HepG2 (cell line): Measurements from ENCODE around the gene SPI1. TPM values are rescaled to one million over a fixed set of nuclear protein-coding genes. Genes with fewer than 3 reads are reported as not detected.

Source experiments
- AHR ChIP-seq: IDR thresholded peaks from 2 replicates; pipeline ENCODE4 v1.6.1; 2018; ENCODE audit warnings: missing genetic modification reagents, missing compliant biosample characterization
- CBFB ChIP-seq: sonication (generic); formaldehyde crosslinking; IDR thresholded peaks from 2 replicates; pipeline ENCODE4 v1.4.0; 2020; ENCODE audit warnings: missing genetic modification reagents
- KAT8 ChIP-seq: IDR thresholded peaks from 2 replicates; pipeline ENCODE4 v1.6.1; 2016; ENCODE audit warnings: missing genetic modification reagents, missing compliant biosample characterization
- NCOA2 ChIP-seq: sonication (generic); formaldehyde crosslinking; IDR thresholded peaks from 2 replicates; pipeline ENCODE4 v1.8.0; 2022; ENCODE audit warnings: inconsistent platforms
- NKX3-1 ChIP-seq: sonication (generic); formaldehyde crosslinking; IDR thresholded peaks from 2 replicates; pipeline ENCODE4 v1.5.0; 2020; ENCODE audit warnings: missing genetic modification reagents
- RAD51 ChIP-seq: fragments of 450-650 bp; IDR thresholded peaks from 2 replicates; pipeline ENCODE4 v1.6.1; 2016; ENCODE audit warnings: borderline replicate concordance
- SOX6 ChIP-seq, 2 experiments: fragments of 450-650 bp in 1 of 2; sonication (generic) in 1 of 2; formaldehyde crosslinking in 1 of 2; IDR thresholded peaks; 2 replicates each; pipeline versions ENCODE4 v1.4.0 to v1.6.1; 2017 to 2020; ENCODE audit warnings: antibody characterized with exemption in 1 of 2, mild to moderate bottlenecking in 1 of 2, missing genetic modification reagents in 1 of 2
- ZFP36L2 ChIP-seq: sonication (generic); formaldehyde crosslinking; IDR thresholded peaks from 2 replicates; pipeline ENCODE4 v1.4.0; 2020; ENCODE audit warnings: missing genetic modification reagents
- polyA plus RNA-seq, 8 experiments: library from polyadenylated mRNA; depleted of rRNA in 3 of 8; stranded (reverse) in 7 of 8; unstranded in 1 of 8; fragments of >200 nt; fragmentation: Illumina TruSeq in 4 of 8; extraction: Trizol in 4 of 8; gene quantifications; 2 replicates each; pipeline versions ENCODE4 v1.2.1 to v1.2.3, GENCODE V29; 2011 to 2016; ENCODE audit warnings: low read depth in 4 of 8, missing spikeins in 1 of 8, mixed read lengths in 1 of 8; ENCODE audit not compliant: insufficient read depth in 1 of 8
- total RNA-seq, 5 experiments: library from RNA; depleted of rRNA; stranded (reverse); fragments of >200 nt; fragmentation: Illumina TruSeq; extraction: Trizol; gene quantifications; 2 replicates each; pipeline ENCODE4 v1.2.3, GENCODE V29; 2016; ENCODE audit warnings: low read depth in 1 of 5
- TF ChIP-seq, protein P1 (sequence below): sonication (generic); formaldehyde crosslinking; IDR thresholded peaks from 2 replicates; pipeline ENCODE4 v1.9.0; 2021; ENCODE audit warnings: mild to moderate bottlenecking, missing genetic modification reagents
- TF ChIP-seq, protein P2 (sequence below): sonication (generic); formaldehyde crosslinking; IDR thresholded peaks from 2 replicates; pipeline ENCODE4 v1.5.0; 2020; ENCODE audit warnings: mild to moderate bottlenecking, missing genetic modification reagents
- TF ChIP-seq, protein P3 (sequence below): sonication (generic); formaldehyde crosslinking; IDR thresholded peaks from 2 replicates; pipeline ENCODE4 v1.4.0; 2020; ENCODE audit warnings: missing genetic modification reagents
- TF ChIP-seq, protein P4 (sequence below): sonication (generic); formaldehyde crosslinking; IDR thresholded peaks from 2 replicates; pipeline ENCODE4; 2020; ENCODE audit warnings: missing genetic modification reagents, mild to moderate bottlenecking, borderline replicate concordance

Gene SPI1
- total and polyA plus RNA-seq, 2 of the 13 experiments (the other 11 are each of a cell fraction or from before 2014, with no cell fraction given) = not detected

DNA sequence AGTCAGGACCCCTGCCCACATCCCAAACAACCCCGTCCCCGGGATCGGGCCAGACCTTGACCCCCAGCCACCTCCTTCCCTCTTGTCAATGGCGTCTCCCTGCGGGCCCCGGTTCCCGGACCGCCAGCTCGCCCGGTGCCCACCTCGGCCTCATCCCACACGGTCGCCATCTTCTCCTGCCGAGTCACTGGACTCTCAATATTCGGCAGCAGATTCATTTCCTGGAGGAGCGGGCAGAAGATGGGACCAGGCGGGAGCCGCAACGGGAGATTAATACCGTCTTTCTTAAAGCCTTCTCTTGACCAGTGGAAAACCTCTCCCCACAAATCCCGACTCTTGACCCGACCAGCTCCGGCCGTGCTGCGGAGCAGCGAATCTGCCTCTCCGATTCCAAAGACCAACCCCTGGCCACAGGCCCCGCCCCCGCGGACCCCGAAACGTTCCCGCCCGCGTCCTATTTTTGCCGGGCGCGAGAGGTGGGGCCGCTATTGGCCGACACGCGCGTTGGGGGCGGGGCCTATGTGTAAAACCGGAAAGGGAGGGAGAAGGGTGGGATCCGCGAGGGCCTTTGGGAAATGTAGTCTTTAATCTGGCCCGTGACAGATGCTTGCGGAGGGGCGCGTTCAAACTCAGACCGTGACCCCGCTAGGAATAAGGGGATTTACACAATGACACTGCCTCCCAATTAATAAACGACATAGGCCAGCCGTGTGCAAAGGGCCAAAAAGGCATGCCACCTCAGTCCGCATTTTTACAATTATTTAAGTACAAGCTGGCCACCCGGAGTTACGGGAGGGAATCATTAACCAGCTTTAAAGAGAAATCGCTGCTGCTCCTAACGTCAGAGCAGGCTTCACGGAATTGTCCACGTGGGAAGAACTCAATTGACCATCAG, 48.0 kb upstream of the SPI1 start, which contains the start of gene PSMC3 (continued):
- TF ChIP-seq NCOA2 = 0 out of 2 replicates have a peak, but pooled peaks have one; percentile 38
- TF ChIP-seq, protein P1, sequence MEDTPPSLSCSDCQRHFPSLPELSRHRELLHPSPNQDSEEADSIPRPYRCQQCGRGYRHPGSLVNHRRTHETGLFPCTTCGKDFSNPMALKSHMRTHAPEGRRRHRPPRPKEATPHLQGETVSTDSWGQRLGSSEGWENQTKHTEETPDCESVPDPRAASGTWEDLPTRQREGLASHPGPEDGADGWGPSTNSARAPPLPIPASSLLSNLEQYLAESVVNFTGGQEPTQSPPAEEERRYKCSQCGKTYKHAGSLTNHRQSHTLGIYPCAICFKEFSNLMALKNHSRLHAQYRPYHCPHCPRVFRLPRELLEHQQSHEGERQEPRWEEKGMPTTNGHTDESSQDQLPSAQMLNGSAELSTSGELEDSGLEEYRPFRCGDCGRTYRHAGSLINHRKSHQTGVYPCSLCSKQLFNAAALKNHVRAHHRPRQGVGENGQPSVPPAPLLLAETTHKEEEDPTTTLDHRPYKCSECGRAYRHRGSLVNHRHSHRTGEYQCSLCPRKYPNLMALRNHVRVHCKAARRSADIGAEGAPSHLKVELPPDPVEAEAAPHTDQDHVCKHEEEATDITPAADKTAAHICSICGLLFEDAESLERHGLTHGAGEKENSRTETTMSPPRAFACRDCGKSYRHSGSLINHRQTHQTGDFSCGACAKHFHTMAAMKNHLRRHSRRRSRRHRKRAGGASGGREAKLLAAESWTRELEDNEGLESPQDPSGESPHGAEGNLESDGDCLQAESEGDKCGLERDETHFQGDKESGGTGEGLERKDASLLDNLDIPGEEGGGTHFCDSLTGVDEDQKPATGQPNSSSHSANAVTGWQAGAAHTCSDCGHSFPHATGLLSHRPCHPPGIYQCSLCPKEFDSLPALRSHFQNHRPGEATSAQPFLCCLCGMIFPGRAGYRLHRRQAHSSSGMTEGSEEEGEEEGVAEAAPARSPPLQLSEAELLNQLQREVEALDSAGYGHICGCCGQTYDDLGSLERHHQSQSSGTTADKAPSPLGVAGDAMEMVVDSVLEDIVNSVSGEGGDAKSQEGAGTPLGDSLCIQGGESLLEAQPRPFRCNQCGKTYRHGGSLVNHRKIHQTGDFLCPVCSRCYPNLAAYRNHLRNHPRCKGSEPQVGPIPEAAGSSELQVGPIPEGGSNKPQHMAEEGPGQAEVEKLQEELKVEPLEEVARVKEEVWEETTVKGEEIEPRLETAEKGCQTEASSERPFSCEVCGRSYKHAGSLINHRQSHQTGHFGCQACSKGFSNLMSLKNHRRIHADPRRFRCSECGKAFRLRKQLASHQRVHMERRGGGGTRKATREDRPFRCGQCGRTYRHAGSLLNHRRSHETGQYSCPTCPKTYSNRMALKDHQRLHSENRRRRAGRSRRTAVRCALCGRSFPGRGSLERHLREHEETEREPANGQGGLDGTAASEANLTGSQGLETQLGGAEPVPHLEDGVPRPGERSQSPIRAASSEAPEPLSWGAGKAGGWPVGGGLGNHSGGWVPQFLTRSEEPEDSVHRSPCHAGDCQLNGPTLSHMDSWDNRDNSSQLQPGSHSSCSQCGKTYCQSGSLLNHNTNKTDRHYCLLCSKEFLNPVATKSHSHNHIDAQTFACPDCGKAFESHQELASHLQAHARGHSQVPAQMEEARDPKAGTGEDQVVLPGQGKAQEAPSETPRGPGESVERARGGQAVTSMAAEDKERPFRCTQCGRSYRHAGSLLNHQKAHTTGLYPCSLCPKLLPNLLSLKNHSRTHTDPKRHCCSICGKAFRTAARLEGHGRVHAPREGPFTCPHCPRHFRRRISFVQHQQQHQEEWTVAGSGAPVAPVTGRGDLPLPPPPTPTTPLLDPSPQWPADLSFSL (CRISPR knock-in tag) = no peak
- TF ChIP-seq CBFB (CRISPR knock-in tag) = 0 out of 2 replicates have a peak, but pooled peaks have one; percentile 29
- TF ChIP-seq, protein P2, sequence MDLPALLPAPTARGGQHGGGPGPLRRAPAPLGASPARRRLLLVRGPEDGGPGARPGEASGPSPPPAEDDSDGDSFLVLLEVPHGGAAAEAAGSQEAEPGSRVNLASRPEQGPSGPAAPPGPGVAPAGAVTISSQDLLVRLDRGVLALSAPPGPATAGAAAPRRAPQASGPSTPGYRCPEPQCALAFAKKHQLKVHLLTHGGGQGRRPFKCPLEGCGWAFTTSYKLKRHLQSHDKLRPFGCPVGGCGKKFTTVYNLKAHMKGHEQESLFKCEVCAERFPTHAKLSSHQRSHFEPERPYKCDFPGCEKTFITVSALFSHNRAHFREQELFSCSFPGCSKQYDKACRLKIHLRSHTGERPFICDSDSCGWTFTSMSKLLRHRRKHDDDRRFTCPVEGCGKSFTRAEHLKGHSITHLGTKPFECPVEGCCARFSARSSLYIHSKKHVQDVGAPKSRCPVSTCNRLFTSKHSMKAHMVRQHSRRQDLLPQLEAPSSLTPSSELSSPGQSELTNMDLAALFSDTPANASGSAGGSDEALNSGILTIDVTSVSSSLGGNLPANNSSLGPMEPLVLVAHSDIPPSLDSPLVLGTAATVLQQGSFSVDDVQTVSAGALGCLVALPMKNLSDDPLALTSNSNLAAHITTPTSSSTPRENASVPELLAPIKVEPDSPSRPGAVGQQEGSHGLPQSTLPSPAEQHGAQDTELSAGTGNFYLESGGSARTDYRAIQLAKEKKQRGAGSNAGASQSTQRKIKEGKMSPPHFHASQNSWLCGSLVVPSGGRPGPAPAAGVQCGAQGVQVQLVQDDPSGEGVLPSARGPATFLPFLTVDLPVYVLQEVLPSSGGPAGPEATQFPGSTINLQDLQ (CRISPR knock-in tag) = 0 out of 2 replicates have a peak, but pooled peaks have one; percentile 51
- TF ChIP-seq, protein P3, sequence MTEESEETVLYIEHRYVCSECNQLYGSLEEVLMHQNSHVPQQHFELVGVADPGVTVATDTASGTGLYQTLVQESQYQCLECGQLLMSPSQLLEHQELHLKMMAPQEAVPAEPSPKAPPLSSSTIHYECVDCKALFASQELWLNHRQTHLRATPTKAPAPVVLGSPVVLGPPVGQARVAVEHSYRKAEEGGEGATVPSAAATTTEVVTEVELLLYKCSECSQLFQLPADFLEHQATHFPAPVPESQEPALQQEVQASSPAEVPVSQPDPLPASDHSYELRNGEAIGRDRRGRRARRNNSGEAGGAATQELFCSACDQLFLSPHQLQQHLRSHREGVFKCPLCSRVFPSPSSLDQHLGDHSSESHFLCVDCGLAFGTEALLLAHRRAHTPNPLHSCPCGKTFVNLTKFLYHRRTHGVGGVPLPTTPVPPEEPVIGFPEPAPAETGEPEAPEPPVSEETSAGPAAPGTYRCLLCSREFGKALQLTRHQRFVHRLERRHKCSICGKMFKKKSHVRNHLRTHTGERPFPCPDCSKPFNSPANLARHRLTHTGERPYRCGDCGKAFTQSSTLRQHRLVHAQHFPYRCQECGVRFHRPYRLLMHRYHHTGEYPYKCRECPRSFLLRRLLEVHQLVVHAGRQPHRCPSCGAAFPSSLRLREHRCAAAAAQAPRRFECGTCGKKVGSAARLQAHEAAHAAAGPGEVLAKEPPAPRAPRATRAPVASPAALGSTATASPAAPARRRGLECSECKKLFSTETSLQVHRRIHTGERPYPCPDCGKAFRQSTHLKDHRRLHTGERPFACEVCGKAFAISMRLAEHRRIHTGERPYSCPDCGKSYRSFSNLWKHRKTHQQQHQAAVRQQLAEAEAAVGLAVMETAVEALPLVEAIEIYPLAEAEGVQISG = peak; percentile 71
- TF ChIP-seq, protein P4, sequence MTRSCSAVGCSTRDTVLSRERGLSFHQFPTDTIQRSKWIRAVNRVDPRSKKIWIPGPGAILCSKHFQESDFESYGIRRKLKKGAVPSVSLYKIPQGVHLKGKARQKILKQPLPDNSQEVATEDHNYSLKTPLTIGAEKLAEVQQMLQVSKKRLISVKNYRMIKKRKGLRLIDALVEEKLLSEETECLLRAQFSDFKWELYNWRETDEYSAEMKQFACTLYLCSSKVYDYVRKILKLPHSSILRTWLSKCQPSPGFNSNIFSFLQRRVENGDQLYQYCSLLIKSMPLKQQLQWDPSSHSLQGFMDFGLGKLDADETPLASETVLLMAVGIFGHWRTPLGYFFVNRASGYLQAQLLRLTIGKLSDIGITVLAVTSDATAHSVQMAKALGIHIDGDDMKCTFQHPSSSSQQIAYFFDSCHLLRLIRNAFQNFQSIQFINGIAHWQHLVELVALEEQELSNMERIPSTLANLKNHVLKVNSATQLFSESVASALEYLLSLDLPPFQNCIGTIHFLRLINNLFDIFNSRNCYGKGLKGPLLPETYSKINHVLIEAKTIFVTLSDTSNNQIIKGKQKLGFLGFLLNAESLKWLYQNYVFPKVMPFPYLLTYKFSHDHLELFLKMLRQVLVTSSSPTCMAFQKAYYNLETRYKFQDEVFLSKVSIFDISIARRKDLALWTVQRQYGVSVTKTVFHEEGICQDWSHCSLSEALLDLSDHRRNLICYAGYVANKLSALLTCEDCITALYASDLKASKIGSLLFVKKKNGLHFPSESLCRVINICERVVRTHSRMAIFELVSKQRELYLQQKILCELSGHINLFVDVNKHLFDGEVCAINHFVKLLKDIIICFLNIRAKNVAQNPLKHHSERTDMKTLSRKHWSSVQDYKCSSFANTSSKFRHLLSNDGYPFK (CRISPR knock-in tag) = peak; percentile 77; the same call in 1 of the 2 replicates
- TF ChIP-seq AHR = peak; percentile 60; the same call in 1 of the 2 replicates
- TF ChIP-seq ZFP36L2 (CRISPR knock-in tag) = no peak
- TF ChIP-seq NKX3-1 = peak; percentile 88
- TF ChIP-seq RAD51 = no peak; the same call in 1 of the 2 replicates
- TF ChIP-seq KAT8 (CRISPR knock-in tag) = peak; percentile 92
- TF ChIP-seq SOX6 (IDR thresholded peaks at IDR 0.05) = no peak
- TF ChIP-seq SOX6 (CRISPR knock-in tag; IDR thresholded peaks at IDR 0.05) = peak; percentile 39
